Upper lobe of right lung (tissue), 1 donor: ENCODE results near the gene FBLN1. TPM values are rescaled to one million over a fixed set of nuclear protein-coding genes. Genes with fewer than 3 reads are reported as not detected.
"Not testable (repeated sequence)": the region's sequence is repeated elsewhere in the genome, so short reads cannot be mapped to it uniquely, and the experiment has no call there.

Experiments
- ATAC-seq: fragments of 200-7000 bp; cut with Tn5 transposase; one replicate; pipeline ENCODE4 v1.9.1; 2020; ENCODE audit warnings: mild to moderate bottlenecking, moderate library complexity
- DNase-seq: peaks from one replicate; pipeline ENCODE4 v3.0.0-alpha.2; 2020
- H3K27ac ChIP-seq: fragments of 200-600 bp; one replicate; pipeline ENCODE4 v1.8.0; 2022
- H3K27me3 ChIP-seq: fragments of 200-600 bp; one replicate; pipeline ENCODE4 v1.8.0; 2022; ENCODE audit warnings: mild to moderate bottlenecking
- H3K36me3 ChIP-seq: fragments of 200-600 bp; one replicate; pipeline ENCODE4 v1.8.0; 2022
- H3K4me1 ChIP-seq: fragments of 200-600 bp; one replicate; pipeline ENCODE4 v1.8.0; 2022
- H3K4me3 ChIP-seq: fragments of 200-600 bp; one replicate; pipeline ENCODE4 v1.8.0; 2022; ENCODE audit warnings: mild to moderate bottlenecking
- H3K9me3 ChIP-seq: fragments of 200-600 bp; one replicate; pipeline ENCODE4 v1.8.0; 2022
- intact Hi-C: fragments of 100-400 bp; cut with DNase I; formaldehyde crosslinking; loops from one replicate; pipeline ENCODE4 v1.11.0; 2022
- total RNA-seq: library from RNA; stranded (reverse); fragmentation: NEBNext Ultra II Directional; extraction: Animal tissue kit (Norgen Biotek cat#: 25700); gene quantifications from one replicate; pipeline ENCODE4 v1.2.1, GENCODE V29; 2021
- TF ChIP-seq, protein P1 (sequence below): fragments of 200-600 bp; IDR thresholded peaks from one replicate; pipeline ENCODE4 v1.8.0; 2022; ENCODE audit warnings: antibody characterized with exemption
- donor health status: DM: no; HTN: yes; CAD: no; lungs with severe emphysema.

The FBLN1 gene
- total RNA-seq, 1 donor from 2014 or later, result 272 TPM

DNA sequence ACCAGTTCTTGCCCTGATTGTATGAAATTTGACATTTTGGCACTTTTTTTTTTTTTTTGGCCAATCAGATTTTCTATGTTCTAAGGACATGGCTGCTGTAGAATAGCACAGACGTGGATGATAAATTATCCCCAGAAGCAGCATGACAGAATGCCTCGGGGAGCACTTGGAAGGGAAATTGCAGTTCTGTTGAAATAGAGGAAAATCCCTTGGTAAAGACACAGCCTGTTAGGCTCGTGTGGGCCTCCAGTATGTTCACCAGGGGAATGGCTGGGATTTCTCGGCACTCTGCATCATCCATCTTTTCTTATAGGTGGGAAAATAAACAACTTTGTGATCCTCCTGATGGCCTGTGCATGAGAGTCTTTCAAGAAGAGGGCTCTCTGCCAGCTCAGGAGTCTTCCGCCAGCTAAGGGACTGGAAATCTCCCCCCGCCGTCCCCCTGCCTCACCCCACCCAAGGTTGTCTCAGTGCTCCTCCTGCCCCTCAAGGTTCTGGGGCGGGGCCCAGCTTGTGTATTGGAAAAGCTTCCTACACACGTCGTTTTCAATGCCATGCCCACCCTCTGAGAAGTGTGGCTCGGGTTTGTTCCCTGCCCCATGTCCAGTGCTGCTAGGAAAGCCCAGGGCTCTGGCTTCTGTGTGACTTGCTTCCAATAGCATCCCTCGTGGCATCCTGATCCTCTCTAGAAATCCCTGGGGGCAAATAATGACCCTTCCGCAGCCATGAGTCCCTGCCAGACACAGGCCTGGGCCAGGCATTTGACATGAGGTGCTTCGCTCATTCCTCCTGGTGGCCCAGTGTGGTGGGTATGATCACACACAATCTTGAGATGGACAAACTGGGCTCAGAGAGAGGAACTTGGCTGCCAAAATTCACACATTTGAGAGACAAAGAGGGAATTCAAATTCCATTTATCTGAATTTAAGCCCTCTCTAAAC lies 98.4 kb downstream of the FBLN1 start:
- Histone ChIP-seq H3K9me3 (no peaks in the 10 kb centered on the region), H3K4me1 (peaks cover 7% of the 10 kb centered on the region), H3K4me3 (no peak overlapping the region), H3K36me3 (no peaks in the 10 kb centered on the region), H3K27me3 (no peaks in the 10 kb centered on the region), H3K27ac (no peak overlapping the region)
- DNase-seq, result no peak
- TF ChIP-seq, protein P1, sequence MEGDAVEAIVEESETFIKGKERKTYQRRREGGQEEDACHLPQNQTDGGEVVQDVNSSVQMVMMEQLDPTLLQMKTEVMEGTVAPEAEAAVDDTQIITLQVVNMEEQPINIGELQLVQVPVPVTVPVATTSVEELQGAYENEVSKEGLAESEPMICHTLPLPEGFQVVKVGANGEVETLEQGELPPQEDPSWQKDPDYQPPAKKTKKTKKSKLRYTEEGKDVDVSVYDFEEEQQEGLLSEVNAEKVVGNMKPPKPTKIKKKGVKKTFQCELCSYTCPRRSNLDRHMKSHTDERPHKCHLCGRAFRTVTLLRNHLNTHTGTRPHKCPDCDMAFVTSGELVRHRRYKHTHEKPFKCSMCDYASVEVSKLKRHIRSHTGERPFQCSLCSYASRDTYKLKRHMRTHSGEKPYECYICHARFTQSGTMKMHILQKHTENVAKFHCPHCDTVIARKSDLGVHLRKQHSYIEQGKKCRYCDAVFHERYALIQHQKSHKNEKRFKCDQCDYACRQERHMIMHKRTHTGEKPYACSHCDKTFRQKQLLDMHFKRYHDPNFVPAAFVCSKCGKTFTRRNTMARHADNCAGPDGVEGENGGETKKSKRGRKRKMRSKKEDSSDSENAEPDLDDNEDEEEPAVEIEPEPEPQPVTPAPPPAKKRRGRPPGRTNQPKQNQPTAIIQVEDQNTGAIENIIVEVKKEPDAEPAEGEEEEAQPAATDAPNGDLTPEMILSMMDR, result no peak
- intact Hi-C loops, result no loop called here
- ATAC-seq, result no peak

GRCh38 chr22:45602004-45602733 lies 99.5 kb downstream of the FBLN1 start:
- TF ChIP-seq, protein P1, result no peak
- Histone ChIP-seq H3K4me3 (no peak overlapping the region), H3K9me3 (no peaks in the 10 kb centered on the region), H3K4me1 (peaks cover 7% of the 10 kb centered on the region), H3K27ac (no peak overlapping the region), H3K36me3 (no peaks in the 10 kb centered on the region), H3K27me3 (no peaks in the 10 kb centered on the region)
- no peak for ATAC-seq
- intact Hi-C loops, result no loop called here
- no peak for DNase-seq

DNA sequence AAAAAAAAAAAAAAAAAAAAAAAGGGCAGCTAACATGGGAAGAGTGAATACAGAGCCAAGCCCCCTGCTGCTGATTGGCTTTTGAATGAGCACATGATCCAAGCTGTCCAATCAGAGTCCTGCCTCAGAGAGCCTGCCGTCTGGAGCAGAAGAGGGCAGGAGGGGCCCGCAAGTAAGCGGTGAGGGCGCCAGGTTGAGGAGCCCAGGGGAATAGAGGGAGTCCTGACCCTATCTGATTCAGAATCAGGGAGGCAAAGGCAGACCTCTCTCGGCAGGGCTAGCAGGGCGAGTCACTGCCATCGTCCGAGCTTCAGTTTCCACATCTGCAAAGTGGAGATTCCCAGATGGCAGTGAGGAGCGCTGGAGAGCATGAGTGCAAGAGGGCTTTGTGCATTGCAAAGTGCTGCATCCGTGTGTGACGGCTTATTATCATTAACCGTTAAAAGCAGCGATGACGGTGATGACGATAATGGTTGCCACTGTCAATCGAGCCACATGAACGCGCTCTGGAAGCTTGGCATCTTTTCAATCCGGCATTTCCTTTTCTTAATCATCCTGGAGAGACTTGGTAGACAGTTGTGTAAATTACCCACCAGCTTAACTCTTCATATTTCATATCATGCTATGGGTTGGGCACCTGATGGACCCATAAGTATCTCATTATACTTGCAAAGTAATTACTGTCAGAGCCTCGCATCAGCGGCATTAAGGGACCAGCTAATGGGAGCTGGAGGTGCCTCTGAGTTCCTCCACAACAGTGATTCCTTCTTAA lies 100.3 kb downstream of the FBLN1 start:
- no peak overlapping the region for H3K27ac ChIP-seq

GRCh38 chr22:45603619-45604018 lies 100.9 kb downstream of the FBLN1 start:
- no peaks in the 10 kb centered on the region for H3K27me3 ChIP-seq
- no peaks in the 10 kb centered on the region for H3K9me3 ChIP-seq
- no peak overlapping the region for H3K27ac ChIP-seq
- no peak for ATAC-seq
- TF ChIP-seq, protein P1, result no peak
- H3K36me3 ChIP-seq, result no peaks in the 10 kb centered on the region
- peaks cover 7% of the 10 kb centered on the region for H3K4me1 ChIP-seq
- no peak for DNase-seq
- H3K4me3 ChIP-seq, result no peak overlapping the region
- intact Hi-C loops, result no loop called here

More for the DNA sequence above, 100.3 kb downstream of the FBLN1 start:
- H3K4me1 ChIP-seq, result peaks cover 7% of the 10 kb centered on the region
- H3K4me3 ChIP-seq, result no peak overlapping the region
- DNase-seq (no peak), ATAC-seq (no peak)
- H3K36me3 ChIP-seq, result no peaks in the 10 kb centered on the region
- TF ChIP-seq, protein P1, result no peak
- H3K9me3 ChIP-seq, result no peaks in the 10 kb centered on the region
- H3K27me3 ChIP-seq, result no peaks in the 10 kb centered on the region
- intact Hi-C loops, result no loop called here

GRCh38 chr22:45608045-45608444 lies 105.4 kb downstream of the FBLN1 start:
- ATAC-seq, intact Hi-C loops: not testable (repeated sequence)

More at GRCh38 chr22:45608045-45608444, 105.4 kb downstream of the FBLN1 start:
- DNase-seq, H3K9me3 ChIP-seq, H3K27me3 ChIP-seq, H3K4me3 ChIP-seq, H3K36me3 ChIP-seq, H3K27ac ChIP-seq, H3K4me1 ChIP-seq: not testable (repeated sequence)
